Muscle of leg (tissue), 11 donors: Measurements from ENCODE around the gene ZNF865. TPM values are rescaled to one million over a fixed set of nuclear protein-coding genes. Genes with fewer than 3 reads are reported as not detected.

ENCODE experiments used
- DNase-seq: peaks from one replicate; pipeline ENCODE4 v3.0.0; 2013
- H3K27ac ChIP-seq: one replicate; pipeline ENCODE4 v1.5.1; 2013; ENCODE audit warnings: mild to moderate bottlenecking, low read length, control low read depth
- H3K27me3 ChIP-seq: one replicate; pipeline ENCODE4 v1.6.1; 2013; ENCODE audit warnings: low read length; ENCODE audit not compliant: control insufficient read depth, insufficient read depth
- H3K36me3 ChIP-seq: one replicate; pipeline ENCODE4 v1.6.1; 2013; ENCODE audit warnings: low read length; ENCODE audit not compliant: control insufficient read depth, insufficient read depth
- H3K4me1 ChIP-seq: one replicate; pipeline ENCODE4 v1.6.1; 2013; ENCODE audit warnings: low read length; ENCODE audit not compliant: control insufficient read depth, insufficient read depth
- H3K4me3 ChIP-seq: one replicate; pipeline ENCODE4 v1.5.1; 2013; ENCODE audit warnings: low read length, control low read depth
- H3K9me3 ChIP-seq: replicated peaks from 2 replicates; pipeline ENCODE4 v1.6.1; 2013; ENCODE audit warnings: low read depth, low read length; ENCODE audit not compliant: control insufficient read depth
- WGBS: methylation state at CpG from one replicate; pipeline ENCODE4 v1.1.5; 2013; ENCODE audit warnings: missing lambda C conversion rate; ENCODE audit not compliant: insufficient coverage; 5-methylcytosine and 5-hydroxymethylcytosine counted together
- polyA plus RNA-seq, 8 donors: library from polyadenylated mRNA; unstranded; fragments of 120-200 nt; gene quantifications; one replicate each; pipeline versions ENCODE4 v1.2.1 to v1.2.3, GENCODE V29; 2013; ENCODE audit warnings: inconsistent platforms in 1 of 8, low replicate concordance in 1 of 8; ENCODE audit not compliant: insufficient read length in 8 of 8, insufficient read depth in 1 of 8
- total RNA-seq: library from RNA; stranded (reverse); fragments of 120-200 nt; gene quantifications from one replicate; pipeline ENCODE4 v1.2.4, GENCODE V29; 2013

The ZNF865 gene
- total and polyA plus RNA-seq, 9 donors = 1.2 to 9.9 (median 7.8) TPM

GRCh38 chr19:55622242-55622969 is 17.0 kb downstream of the ZNF865 start:
- H3K4me1 ChIP-seq = peaks cover 15% of the 10 kb centered on the region
- DNase-seq = no peak
- H3K4me3 ChIP-seq = no peak overlapping the region
- no peaks in the 10 kb centered on the region for H3K9me3 ChIP-seq
- H3K27ac ChIP-seq = no peak overlapping the region
- 93% methylated on average over 40 of the region's 40 CpGs for WGBS
- no peaks in the 10 kb centered on the region for H3K27me3 ChIP-seq
- peaks cover 13% of the 10 kb centered on the region for H3K36me3 ChIP-seq

GRCh38 chr19:55623130-55623529 is 17.7 kb downstream of the ZNF865 start:
- DNase-seq = no peak
- Histone ChIP-seq H3K27ac (no peak overlapping the region), H3K36me3 (peaks cover 10% of the 10 kb centered on the region), H3K4me1 (peaks cover 15% of the 10 kb centered on the region), H3K4me3 (no peak overlapping the region), H3K9me3 (no peaks in the 10 kb centered on the region), H3K27me3 (no peaks in the 10 kb centered on the region)
- 97% methylated on average over 6 of the region's 7 CpGs for WGBS

- WGBS = 50% methylated on average over 4 of the region's 7 CpGs
- Histone ChIP-seq H3K27ac (peak overlapping the region; percentile 87), H3K36me3 (peaks cover 10% of the 10 kb centered on the region), H3K4me3 (peak overlapping the region; percentile 26), H3K4me1 (peaks cover 15% of the 10 kb centered on the region), H3K27me3 (no peaks in the 10 kb centered on the region), H3K9me3 (no peaks in the 10 kb centered on the region)
- DNase-seq = peak; percentile 64
Observed at GRCh38 chr19:55623561-55623960, 18.1 kb downstream of the ZNF865 start.

- WGBS = under 1% methylated on average over 46 of the region's 56 CpGs
- Histone ChIP-seq H3K36me3 (peaks cover 10% of the 10 kb centered on the region), H3K9me3 (no peaks in the 10 kb centered on the region)
Observed at GRCh38 chr19:55624109-55625003, 18.9 kb downstream of the ZNF865 start, which contains the start of gene ZNF784. Gene ZNF784 (minus strand): TSS chr19:55624566. CDS start chr19:55624561, 5 bp downstream.

GRCh38 chr19:55625004-55625326 is 19.5 kb downstream of the ZNF865 start:
- H3K27ac ChIP-seq = peak overlapping the region; percentile 98
- WGBS = 19% methylated on average over 5 of the region's 11 CpGs
- H3K4me3 ChIP-seq = peak overlapping the region; percentile 71
- peaks cover 15% of the 10 kb centered on the region for H3K4me1 ChIP-seq
- no peak for DNase-seq
- H3K36me3 ChIP-seq = peaks cover 10% of the 10 kb centered on the region
- no peaks in the 10 kb centered on the region for H3K27me3 ChIP-seq
- no peaks in the 10 kb centered on the region for H3K9me3 ChIP-seq

More at GRCh38 chr19:55624109-55625003, 18.9 kb downstream of the ZNF865 start, which contains the start of gene ZNF784:
- Histone ChIP-seq H3K4me1 (peaks cover 15% of the 10 kb centered on the region), H3K4me3 (peak within 1 kb of the TSS; percentile 71), H3K27ac (peak within 1 kb of the TSS; percentile 98), H3K27me3 (no peaks in the 10 kb centered on the region)
- DNase-seq = peak; percentile 96

- DNase-seq = no peak
- Histone ChIP-seq H3K36me3 (peaks cover 3% of the 10 kb centered on the region), H3K9me3 (no peaks in the 10 kb centered on the region), H3K27ac (no peak overlapping the region), H3K4me3 (no peak overlapping the region), H3K27me3 (no peaks in the 10 kb centered on the region), H3K4me1 (peaks cover 15% of the 10 kb centered on the region)
- 88% methylated on average over 10 of the region's 11 CpGs for WGBS
Observed at GRCh38 chr19:55626350-55626749, 20.9 kb downstream of the ZNF865 start.

- Histone ChIP-seq H3K4me1 (peaks cover 26% of the 10 kb centered on the region), H3K27ac (no peak overlapping the region), H3K36me3 (peaks cover under 1% of the 10 kb centered on the region), H3K27me3 (no peaks in the 10 kb centered on the region), H3K4me3 (no peak overlapping the region), H3K9me3 (no peaks in the 10 kb centered on the region)
- WGBS = 0% methylated on average over 1 of the region's 3 CpGs
- DNase-seq = peak; percentile 95
Observed at GRCh38 chr19:55632463-55632834, 27.0 kb downstream of the ZNF865 start.

GRCh38 chr19:55633861-55634260 is 28.4 kb downstream of the ZNF865 start:
- H3K27ac ChIP-seq = no peak overlapping the region
- H3K4me1 ChIP-seq = peaks cover 26% of the 10 kb centered on the region
- DNase-seq = no peak
- H3K4me3 ChIP-seq = no peak overlapping the region
- H3K27me3 ChIP-seq = no peaks in the 10 kb centered on the region
- peaks cover 3% of the 10 kb centered on the region for H3K36me3 ChIP-seq
- H3K9me3 ChIP-seq = no peaks in the 10 kb centered on the region
- WGBS = 90% methylated on average over 6 of the region's 8 CpGs

GRCh38 chr19:55635334-55635717 is 29.9 kb downstream of the ZNF865 start:
- no peaks in the 10 kb centered on the region for H3K9me3 ChIP-seq
- H3K4me1 ChIP-seq = peaks cover 38% of the 10 kb centered on the region
- no peaks in the 10 kb centered on the region for H3K27me3 ChIP-seq
- H3K27ac ChIP-seq = peak overlapping the region; percentile 94
- H3K4me3 ChIP-seq = peak overlapping the region; percentile 92
- WGBS = 13% methylated on average over 9 of the region's 9 CpGs
- H3K36me3 ChIP-seq = peaks cover 3% of the 10 kb centered on the region
- DNase-seq = no peak

GRCh38 chr19:55635856-55636440 is 30.5 kb downstream of the ZNF865 start:
- peaks cover 40% of the 10 kb centered on the region for H3K4me1 ChIP-seq
- no peaks in the 10 kb centered on the region for H3K9me3 ChIP-seq
- no peak for DNase-seq
- peaks cover 3% of the 10 kb centered on the region for H3K36me3 ChIP-seq
- WGBS = 64% methylated on average over 7 of the region's 7 CpGs
- H3K4me3 ChIP-seq = peak overlapping the region; percentile 92
- peak overlapping the region; percentile 94 for H3K27ac ChIP-seq
- H3K27me3 ChIP-seq = no peaks in the 10 kb centered on the region
